Neural crest cell (in vitro differentiated cells): ENCODE data around the gene CEP128. TPM values are rescaled to one million over a fixed set of nuclear protein-coding genes. Genes with fewer than 3 reads are reported as not detected.

Experiments used
- DNase-seq: peaks from one replicate; pipeline ENCODE4 v3.0.0; 2021; ENCODE audit warnings: low read depth, mixed read lengths, low spot score
- H3K27ac Mint-ChIP-seq: one replicate; pipeline ENCODE4 v1.8.0; 2021; ENCODE audit warnings: mild to moderate bottlenecking, mixed read lengths; ENCODE audit not compliant: unreplicated experiment
- H3K27me3 Mint-ChIP-seq: 2 replicates; pipeline ENCODE4 v1.8.0; 2021; ENCODE audit warnings: low read depth, mild to moderate bottlenecking, mixed read lengths
- H3K36me3 Mint-ChIP-seq: 2 replicates; pipeline ENCODE4 v1.8.0; 2021; ENCODE audit warnings: low read depth, mild to moderate bottlenecking, mixed read lengths
- H3K4me1 Mint-ChIP-seq: 2 replicates; pipeline ENCODE4 v1.8.0; 2021; ENCODE audit warnings: mixed read lengths
- H3K4me3 Mint-ChIP-seq: one replicate; pipeline ENCODE4 v1.8.0; 2021; ENCODE audit warnings: mild to moderate bottlenecking, mixed read lengths
- H3K9me3 Mint-ChIP-seq: 2 replicates; pipeline ENCODE4 v1.8.0; 2021; ENCODE audit warnings: mixed read lengths
- CTCF ChIP-seq: fragments of 200-600 bp; sonication (generic); conservative IDR thresholded peaks from 2 replicates; pipeline ENCODE4 v1.5.0; 2021; ENCODE audit warnings: antibody characterized with exemption, mild to moderate bottlenecking
- total RNA-seq: library from RNA; stranded (reverse); gene quantifications from 2 replicates; pipeline ENCODE4 v1.2.1, GENCODE V29; 2021

The CEP128 gene
- total RNA-seq, 1 donor from 2014 or later, result 25.8 TPM

- Mint-ChIP-seq H3K9me3 (no peaks in the 10 kb centered on the region), H3K27ac (no peak overlapping the region)
- DNase-seq, result no peak
Observed at GRCh38 chr14:80493620-80494019, 447.9 kb downstream of the CEP128 start.

GRCh38 chr14:80491650-80492049 lies 449.9 kb downstream of the CEP128 start:
- TF ChIP-seq CTCF, result no peak
- Mint-ChIP-seq H3K4me1 (peaks cover 6% of the 10 kb centered on the region), H3K36me3 (peaks cover 6% of the 10 kb centered on the region), H3K9me3 (peaks cover 3% of the 10 kb centered on the region), H3K27me3 (no peaks in the 10 kb centered on the region), H3K27ac (no peak overlapping the region), H3K4me3 (no peak overlapping the region)
- DNase-seq, result no peak

More at GRCh38 chr14:80493620-80494019, 447.9 kb downstream of the CEP128 start:
- Mint-ChIP-seq H3K27me3 (no peaks in the 10 kb centered on the region), H3K4me1 (peaks cover 6% of the 10 kb centered on the region), H3K4me3 (no peak overlapping the region), H3K36me3 (peaks cover 2% of the 10 kb centered on the region)
- TF ChIP-seq CTCF, result no peak

- Mint-ChIP-seq H3K27me3 (no peaks in the 10 kb centered on the region), H3K27ac (peak overlapping the region; percentile 73), H3K4me1 (peaks cover 6% of the 10 kb centered on the region), H3K36me3 (peaks cover 6% of the 10 kb centered on the region), H3K4me3 (no peak overlapping the region), H3K9me3 (peaks cover 3% of the 10 kb centered on the region)
- DNase-seq, result no peak
- no peak for TF ChIP-seq CTCF
Observed at GRCh38 chr14:80491131-80491530, 450.4 kb downstream of the CEP128 start.

- DNase-seq, result no peak
- H3K9me3 Mint-ChIP-seq, result peaks cover 5% of the 10 kb centered on the region
- no peaks in the 10 kb centered on the region for H3K27me3 Mint-ChIP-seq
- H3K27ac Mint-ChIP-seq, result no peak overlapping the region
- H3K4me3 Mint-ChIP-seq, result no peak overlapping the region
- peaks cover 6% of the 10 kb centered on the region for H3K4me1 Mint-ChIP-seq
- TF ChIP-seq CTCF, result no peak
- peaks cover 9% of the 10 kb centered on the region for H3K36me3 Mint-ChIP-seq
Observed at GRCh38 chr14:80489513-80489912, 452.0 kb downstream of the CEP128 start.

GRCh38 chr14:80485764-80486163 lies 455.8 kb downstream of the CEP128 start:
- Mint-ChIP-seq H3K9me3 (peaks cover 5% of the 10 kb centered on the region), H3K36me3 (peaks cover 9% of the 10 kb centered on the region), H3K27ac (no peak overlapping the region), H3K27me3 (no peaks in the 10 kb centered on the region), H3K4me3 (no peak overlapping the region), H3K4me1 (no peaks in the 10 kb centered on the region)
- no peak for TF ChIP-seq CTCF
- no peak for DNase-seq

- no peak overlapping the region for H3K27ac Mint-ChIP-seq
- H3K36me3 Mint-ChIP-seq, result peaks cover 7% of the 10 kb centered on the region
- H3K4me1 Mint-ChIP-seq, result no peaks in the 10 kb centered on the region
- TF ChIP-seq CTCF, result no peak
- no peak for DNase-seq
- H3K9me3 Mint-ChIP-seq, result peaks cover 5% of the 10 kb centered on the region
- no peaks in the 10 kb centered on the region for H3K27me3 Mint-ChIP-seq
- no peak overlapping the region for H3K4me3 Mint-ChIP-seq
Observed at GRCh38 chr14:80483331-80483730, 458.2 kb downstream of the CEP128 start.
